ENCODE data around the gene CANT1.

DNA sequence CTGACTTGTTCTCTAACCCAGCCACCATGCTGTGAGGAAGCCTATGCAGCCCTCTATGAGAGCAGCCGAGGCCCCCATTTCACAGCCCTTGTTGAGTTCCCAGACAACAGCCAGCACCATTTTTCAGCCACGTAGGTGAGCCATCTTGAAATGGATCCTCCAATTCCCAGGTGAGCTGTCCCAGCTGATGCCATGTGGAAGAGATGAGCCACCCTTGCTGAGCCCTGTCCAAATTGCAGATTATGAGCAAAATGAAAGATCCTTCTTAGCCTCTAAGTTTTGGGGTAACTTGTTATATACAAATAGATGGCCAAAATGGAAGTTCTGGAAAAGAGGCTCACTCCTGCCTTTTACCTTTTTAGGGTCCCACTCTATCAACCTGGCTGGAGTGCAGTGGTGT lies 58.7 kb downstream of the CANT1 start:
- TF ChIP-seq GATA3 (IDR thresholded peaks at IDR 0.05; ENCODE audit: low read depth, low read length) = no peak
- no peak for TF ChIP-seq GATA2 (IDR thresholded peaks at IDR 0.05; ENCODE audit: low read depth, low read length)
